ENCODE data around the gene CFAP69. TPM values are rescaled to one million over a fixed set of nuclear protein-coding genes. Genes with fewer than 3 reads are reported as not detected.

Gene CFAP69
- total RNA-seq, 1 donor from 2014 or later = 1.8 TPM

DNA sequence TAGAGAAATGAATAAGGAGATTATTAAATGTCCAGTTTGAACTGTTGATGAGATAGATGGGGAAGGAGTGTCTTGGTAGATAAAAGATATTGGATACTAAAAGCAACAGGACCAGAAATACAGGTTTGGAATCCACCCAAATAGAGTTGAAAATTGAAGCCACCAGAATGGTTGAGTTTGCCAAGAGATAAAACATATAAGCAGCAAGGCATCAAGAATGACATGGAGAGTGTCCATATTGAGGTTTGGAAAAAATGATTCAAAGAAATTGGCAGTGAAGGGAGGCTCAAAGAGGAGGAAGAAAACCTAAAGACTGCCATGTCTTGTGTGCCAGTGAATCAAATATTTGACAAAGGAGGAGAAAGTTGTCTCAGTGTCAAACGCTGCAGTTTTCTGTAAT lies 24.2 kb downstream of the CFAP69 start:
- H3K4me3 Mint-ChIP-seq (ENCODE audit: unreplicated experiment) = no peak overlapping the region
- DNase-seq (ENCODE audit: low spot score) = no peak
- H3K27me3 Mint-ChIP-seq (ENCODE audit: unreplicated experiment) = no peaks in the 10 kb centered on the region
- H3K27ac Mint-ChIP-seq (ENCODE audit: unreplicated experiment) = no peak overlapping the region
- H3K36me3 Mint-ChIP-seq (ENCODE audit: low read depth, unreplicated experiment) = no peaks in the 10 kb centered on the region
- TF ChIP-seq, protein P1, sequence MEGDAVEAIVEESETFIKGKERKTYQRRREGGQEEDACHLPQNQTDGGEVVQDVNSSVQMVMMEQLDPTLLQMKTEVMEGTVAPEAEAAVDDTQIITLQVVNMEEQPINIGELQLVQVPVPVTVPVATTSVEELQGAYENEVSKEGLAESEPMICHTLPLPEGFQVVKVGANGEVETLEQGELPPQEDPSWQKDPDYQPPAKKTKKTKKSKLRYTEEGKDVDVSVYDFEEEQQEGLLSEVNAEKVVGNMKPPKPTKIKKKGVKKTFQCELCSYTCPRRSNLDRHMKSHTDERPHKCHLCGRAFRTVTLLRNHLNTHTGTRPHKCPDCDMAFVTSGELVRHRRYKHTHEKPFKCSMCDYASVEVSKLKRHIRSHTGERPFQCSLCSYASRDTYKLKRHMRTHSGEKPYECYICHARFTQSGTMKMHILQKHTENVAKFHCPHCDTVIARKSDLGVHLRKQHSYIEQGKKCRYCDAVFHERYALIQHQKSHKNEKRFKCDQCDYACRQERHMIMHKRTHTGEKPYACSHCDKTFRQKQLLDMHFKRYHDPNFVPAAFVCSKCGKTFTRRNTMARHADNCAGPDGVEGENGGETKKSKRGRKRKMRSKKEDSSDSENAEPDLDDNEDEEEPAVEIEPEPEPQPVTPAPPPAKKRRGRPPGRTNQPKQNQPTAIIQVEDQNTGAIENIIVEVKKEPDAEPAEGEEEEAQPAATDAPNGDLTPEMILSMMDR (IDR thresholded peaks at IDR 0.05; ENCODE audit: unreplicated experiment) = no peak
- H3K4me1 Mint-ChIP-seq (ENCODE audit: unreplicated experiment) = no peaks in the 10 kb centered on the region
- no peaks in the 10 kb centered on the region for H3K9me3 Mint-ChIP-seq (ENCODE audit: unreplicated experiment)

- Mint-ChIP-seq H3K4me1 (ENCODE audit: unreplicated experiment) (no peaks in the 10 kb centered on the region), H3K9me3 (ENCODE audit: unreplicated experiment) (no peaks in the 10 kb centered on the region), H3K27ac (ENCODE audit: unreplicated experiment) (no peak overlapping the region), H3K27me3 (ENCODE audit: unreplicated experiment) (no peaks in the 10 kb centered on the region), H3K36me3 (ENCODE audit: low read depth, unreplicated experiment) (no peaks in the 10 kb centered on the region), H3K4me3 (ENCODE audit: unreplicated experiment) (no peak overlapping the region)
- no peak for DNase-seq (ENCODE audit: low spot score)
- TF ChIP-seq, protein P1 (IDR thresholded peaks at IDR 0.05; ENCODE audit: unreplicated experiment) = no peak
These were observed 25.6 kb downstream of the CFAP69 start for GRCh38 chr7:90270431-90271178.

DNA sequence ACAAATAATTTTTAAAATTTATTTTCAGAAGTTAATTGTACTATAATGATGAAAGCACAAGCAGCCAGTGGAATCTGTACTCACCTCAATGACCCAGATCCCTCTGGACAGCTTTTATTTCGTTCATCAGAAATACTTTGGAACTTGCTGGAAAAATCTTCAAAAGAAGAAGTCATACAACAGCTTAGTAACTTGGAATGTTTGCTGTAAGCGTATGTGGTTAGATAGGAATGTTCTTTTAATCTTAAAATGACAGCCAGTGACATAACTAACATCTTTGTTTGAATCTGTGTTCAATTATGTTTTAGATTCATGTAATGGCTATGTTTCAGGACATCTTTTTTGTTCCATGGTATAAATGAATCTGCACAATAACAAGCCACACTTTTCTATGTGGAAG lies 26.8 kb downstream of the CFAP69 start:
- H3K9me3 Mint-ChIP-seq (ENCODE audit: unreplicated experiment) = no peaks in the 10 kb centered on the region
- DNase-seq (ENCODE audit: low spot score) = no peak
- H3K4me3 Mint-ChIP-seq (ENCODE audit: unreplicated experiment) = no peak overlapping the region
- no peaks in the 10 kb centered on the region for H3K27me3 Mint-ChIP-seq (ENCODE audit: unreplicated experiment)
- TF ChIP-seq, protein P1 (IDR thresholded peaks at IDR 0.05; ENCODE audit: unreplicated experiment) = no peak
- no peaks in the 10 kb centered on the region for H3K4me1 Mint-ChIP-seq (ENCODE audit: unreplicated experiment)
- no peak overlapping the region for H3K27ac Mint-ChIP-seq (ENCODE audit: unreplicated experiment)
- H3K36me3 Mint-ChIP-seq (ENCODE audit: low read depth, unreplicated experiment) = no peaks in the 10 kb centered on the region

GRCh38 chr7:90272242-90272641 lies 27.3 kb downstream of the CFAP69 start:
- Mint-ChIP-seq H3K4me1 (ENCODE audit: unreplicated experiment) (no peaks in the 10 kb centered on the region), H3K4me3 (ENCODE audit: unreplicated experiment) (no peak overlapping the region), H3K9me3 (ENCODE audit: unreplicated experiment) (no peaks in the 10 kb centered on the region), H3K36me3 (ENCODE audit: low read depth, unreplicated experiment) (no peaks in the 10 kb centered on the region), H3K27me3 (ENCODE audit: unreplicated experiment) (no peaks in the 10 kb centered on the region), H3K27ac (ENCODE audit: unreplicated experiment) (no peak overlapping the region)
- TF ChIP-seq, protein P1 (IDR thresholded peaks at IDR 0.05; ENCODE audit: unreplicated experiment) = no peak
- DNase-seq (ENCODE audit: low spot score) = no peak

GRCh38 chr7:90274161-90274560 lies 29.2 kb downstream of the CFAP69 start:
- Mint-ChIP-seq H3K4me3 (ENCODE audit: unreplicated experiment) (no peak overlapping the region), H3K36me3 (ENCODE audit: low read depth, unreplicated experiment) (no peaks in the 10 kb centered on the region), H3K9me3 (ENCODE audit: unreplicated experiment) (no peaks in the 10 kb centered on the region), H3K27me3 (ENCODE audit: unreplicated experiment) (no peaks in the 10 kb centered on the region), H3K4me1 (ENCODE audit: unreplicated experiment) (no peaks in the 10 kb centered on the region), H3K27ac (ENCODE audit: unreplicated experiment) (no peak overlapping the region)
- DNase-seq (ENCODE audit: low spot score) = no peak
- TF ChIP-seq, protein P1 (IDR thresholded peaks at IDR 0.05; ENCODE audit: unreplicated experiment) = no peak
